ENCODE data around the gene GIGYF2. TPM values are rescaled to one million over a fixed set of nuclear protein-coding genes. Genes with fewer than 3 reads are reported as not detected.

Gene GIGYF2
- total RNA-seq, 1 donor from 2014 or later: 70.3 TPM

DNA sequence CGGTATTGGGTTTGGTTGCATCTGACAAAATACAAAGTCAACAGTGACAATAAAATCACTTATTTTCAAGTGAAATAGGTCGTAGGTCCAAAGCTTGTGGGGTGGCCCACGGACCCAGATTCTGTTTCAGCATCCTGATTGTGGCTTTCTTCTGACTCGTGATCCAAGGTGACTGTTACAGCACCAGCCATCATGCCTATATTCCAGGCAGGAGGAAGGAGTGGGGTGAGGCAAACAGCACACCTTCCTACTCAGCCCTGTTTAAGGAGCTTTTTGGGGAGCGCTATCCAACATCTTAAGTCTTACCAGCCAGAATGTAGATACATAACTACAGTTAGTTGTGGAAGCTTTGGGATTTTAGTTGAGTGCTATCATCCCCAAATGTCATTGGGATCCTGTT, 164.2 kb downstream of the GIGYF2 start:
- DNase-seq (ENCODE audit: low read depth): no peak

DNA sequence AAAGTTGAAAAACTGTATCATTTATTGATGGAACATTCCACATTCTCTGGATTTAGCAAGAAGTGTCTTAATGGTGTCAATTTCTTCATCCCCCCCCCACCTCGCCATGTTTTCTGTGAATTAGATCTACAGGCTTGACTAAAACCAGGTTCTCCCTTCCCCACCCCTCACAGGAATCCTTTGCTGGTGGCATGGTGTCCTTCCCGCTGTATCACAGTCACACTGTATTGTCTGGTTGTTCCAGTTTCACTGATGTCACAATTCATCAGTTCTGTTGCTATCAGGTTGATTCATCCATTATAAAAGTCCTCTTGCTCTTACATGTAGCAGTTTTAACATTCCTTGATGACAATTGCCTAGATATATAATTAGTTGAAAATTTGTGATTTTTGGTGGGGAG, 166.9 kb downstream of the GIGYF2 start:
- DNase-seq (ENCODE audit: low read depth): no peak

DNA sequence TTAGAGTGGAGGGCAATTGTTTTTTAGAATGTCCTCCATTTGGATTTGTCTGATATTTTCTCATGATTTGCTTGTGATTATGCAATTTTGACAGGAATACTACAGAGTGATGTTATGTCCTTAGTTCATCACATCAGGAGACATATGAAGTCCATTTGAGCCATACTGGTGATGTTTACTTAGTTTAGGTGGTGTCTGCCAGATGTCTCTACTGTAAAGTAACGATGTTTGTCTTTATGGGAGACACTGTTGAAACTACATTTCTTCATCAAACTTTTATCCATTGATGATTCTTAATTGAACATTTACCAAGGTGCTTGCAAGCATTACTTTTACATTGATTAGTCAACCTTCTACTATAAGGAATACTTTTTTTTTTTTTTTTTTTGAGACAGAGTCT, 168.0 kb downstream of the GIGYF2 start:
- DNase-seq (ENCODE audit: low read depth): no peak

DNA sequence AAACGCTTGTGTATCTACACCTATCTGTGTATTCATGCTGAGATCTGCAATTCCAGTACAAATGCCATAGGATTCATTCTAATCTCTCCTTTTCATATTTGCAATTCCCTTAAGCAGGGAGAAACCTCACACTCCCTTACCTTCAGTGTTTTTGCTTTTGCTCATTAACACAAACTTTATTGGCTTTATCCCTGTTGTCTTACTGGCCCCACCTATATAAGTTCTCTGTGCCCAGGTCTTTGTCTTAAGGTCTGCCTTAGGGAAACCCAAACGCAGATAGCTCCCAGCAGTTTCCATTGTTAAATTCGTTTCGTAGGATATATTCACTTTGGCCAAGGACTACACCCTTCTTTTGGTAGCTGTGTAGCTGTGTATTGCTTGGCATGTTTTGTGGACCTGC, 169.0 kb downstream of the GIGYF2 start:
- no peak for DNase-seq (ENCODE audit: low read depth)

DNA sequence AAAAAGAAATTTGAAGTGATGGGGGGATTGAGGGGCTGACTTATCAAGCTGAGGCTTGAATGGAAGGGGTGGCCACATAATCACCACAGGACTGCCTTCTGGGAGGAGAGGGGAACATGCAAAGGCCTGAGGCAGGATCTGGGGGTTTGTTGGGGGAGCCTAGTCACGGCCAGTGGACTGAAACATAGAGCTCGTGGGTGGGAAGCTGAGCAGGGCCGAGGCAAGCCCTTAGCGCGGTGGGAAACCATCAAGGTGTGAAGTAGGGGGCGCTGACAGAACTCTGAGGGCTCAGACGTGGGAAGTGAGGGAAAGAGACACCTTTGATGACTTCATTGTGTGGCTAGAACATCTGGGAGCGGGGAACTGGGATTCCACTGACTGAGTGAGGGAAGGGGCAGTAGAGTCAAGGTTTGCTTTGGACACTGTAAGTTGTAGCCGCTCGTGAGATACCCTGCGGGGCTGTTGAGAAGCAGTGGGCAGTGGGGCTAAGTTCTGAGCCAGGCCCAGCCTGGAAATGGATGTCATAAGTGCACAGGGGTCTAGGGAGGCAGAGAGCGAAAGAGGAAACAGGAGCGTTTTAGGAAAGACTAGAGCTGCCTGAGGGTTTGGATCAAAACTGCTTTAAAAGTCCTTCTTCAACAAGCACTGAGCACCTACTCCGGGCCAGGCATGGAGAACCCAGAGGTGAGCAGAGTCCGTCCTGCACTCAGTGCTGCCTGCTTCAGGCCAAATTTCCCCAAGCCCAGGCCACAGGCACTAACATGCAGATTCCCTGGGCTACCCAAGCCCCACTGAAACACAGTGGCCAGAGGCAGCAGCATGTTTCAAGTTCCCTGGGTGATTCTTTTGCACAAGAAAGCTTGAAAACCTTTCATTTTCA, 172.2 kb downstream of the GIGYF2 start:
- no peak for DNase-seq (ENCODE audit: low read depth)

DNA sequence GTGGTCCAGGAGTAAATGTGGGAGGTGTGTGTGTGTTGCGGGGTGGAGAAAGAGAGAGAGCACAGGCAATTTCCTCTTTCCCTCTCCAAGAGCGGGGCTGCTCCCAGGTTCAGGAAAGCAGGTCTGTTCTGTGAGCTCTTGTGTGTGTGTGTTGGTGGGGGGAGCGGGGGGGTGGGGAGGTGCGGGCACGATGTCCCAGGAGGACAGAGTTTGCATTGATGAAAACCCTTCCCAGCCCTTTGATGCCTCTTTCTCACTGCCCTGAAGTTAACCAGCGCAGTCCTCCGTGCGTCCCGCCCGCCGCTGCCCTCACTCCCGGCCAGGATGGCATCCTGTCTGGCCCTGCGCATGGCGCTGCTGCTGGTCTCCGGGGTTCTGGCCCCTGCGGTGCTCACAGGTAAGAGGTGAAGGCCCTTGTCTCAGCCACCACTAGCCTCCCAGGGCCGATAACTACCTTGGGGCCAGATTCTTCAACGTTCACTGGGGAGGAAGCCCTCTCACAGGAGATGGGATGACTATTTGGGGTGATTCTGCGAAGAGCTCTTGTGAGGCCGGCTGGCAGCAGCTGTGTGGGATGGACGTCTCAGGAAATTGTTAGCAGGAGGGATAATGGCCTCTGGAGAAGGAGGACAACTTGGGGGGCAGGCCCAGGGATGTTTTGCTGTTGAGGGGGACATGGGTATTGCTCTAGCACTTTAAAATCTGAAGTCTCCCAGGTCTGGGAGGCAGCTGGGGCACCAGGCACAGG, 173.1 kb downstream of the GIGYF2 start, which contains the start of gene SNORC:
SNORC (plus strand) TSS at position 247 of the 748 bp plus-strand sequence; CDS start at position 325, 78 bp downstream.
- DNase-seq (ENCODE audit: low read depth): no peak

DNA sequence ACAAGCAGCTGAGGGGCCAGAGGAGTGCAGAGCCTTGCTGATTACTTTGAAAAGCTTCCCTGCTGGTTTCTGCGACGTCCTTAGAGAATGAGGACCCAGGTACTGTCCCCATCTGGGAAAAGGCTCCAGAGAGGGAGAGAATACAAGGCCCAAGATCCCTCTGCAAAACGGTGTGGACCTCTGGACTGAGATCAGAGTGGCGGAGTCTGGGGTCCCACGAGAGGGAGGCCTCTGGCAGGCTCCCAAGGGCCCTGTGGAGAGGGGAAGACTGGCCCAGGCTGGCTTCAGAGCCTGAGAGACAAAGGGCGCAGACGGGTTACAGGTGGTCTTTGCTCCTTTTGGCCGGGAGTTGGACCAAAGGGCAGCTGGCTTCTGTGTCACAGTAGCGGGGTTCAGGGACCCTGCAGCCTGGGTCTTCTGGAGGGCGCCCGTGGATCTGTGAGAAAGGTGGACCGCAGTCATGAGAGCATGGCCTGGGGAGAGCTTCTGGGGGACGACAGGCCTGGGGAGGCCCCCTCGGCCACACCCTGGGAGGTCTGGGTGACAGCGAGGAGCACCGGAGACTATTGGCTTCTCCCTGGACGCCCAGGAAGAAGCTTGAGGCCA, 173.7 kb downstream of the GIGYF2 start:
- DNase-seq (ENCODE audit: low read depth): no peak

DNA sequence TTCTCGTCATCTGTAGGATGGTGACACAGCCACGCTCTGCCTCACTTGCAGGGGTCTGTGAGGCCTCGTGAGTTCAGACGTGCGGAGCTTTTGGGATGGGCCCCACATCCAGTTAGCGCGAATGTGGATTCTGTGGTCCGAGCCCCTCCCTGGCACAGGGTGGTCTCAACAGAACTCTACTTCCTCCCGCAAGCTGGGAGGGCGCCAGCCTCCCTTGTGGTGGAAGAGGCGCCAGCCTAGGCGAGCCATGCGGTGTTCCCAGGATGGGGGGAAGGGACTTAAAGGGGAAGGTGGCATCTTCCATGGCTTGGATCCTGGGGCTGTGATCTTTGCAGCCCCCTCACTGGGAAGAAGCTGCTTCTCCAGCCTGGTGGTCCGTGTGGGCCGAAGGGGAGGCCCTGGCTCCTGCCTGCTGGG, 174.3 kb downstream of the GIGYF2 start:
- DNase-seq (ENCODE audit: low read depth): no peak

DNA sequence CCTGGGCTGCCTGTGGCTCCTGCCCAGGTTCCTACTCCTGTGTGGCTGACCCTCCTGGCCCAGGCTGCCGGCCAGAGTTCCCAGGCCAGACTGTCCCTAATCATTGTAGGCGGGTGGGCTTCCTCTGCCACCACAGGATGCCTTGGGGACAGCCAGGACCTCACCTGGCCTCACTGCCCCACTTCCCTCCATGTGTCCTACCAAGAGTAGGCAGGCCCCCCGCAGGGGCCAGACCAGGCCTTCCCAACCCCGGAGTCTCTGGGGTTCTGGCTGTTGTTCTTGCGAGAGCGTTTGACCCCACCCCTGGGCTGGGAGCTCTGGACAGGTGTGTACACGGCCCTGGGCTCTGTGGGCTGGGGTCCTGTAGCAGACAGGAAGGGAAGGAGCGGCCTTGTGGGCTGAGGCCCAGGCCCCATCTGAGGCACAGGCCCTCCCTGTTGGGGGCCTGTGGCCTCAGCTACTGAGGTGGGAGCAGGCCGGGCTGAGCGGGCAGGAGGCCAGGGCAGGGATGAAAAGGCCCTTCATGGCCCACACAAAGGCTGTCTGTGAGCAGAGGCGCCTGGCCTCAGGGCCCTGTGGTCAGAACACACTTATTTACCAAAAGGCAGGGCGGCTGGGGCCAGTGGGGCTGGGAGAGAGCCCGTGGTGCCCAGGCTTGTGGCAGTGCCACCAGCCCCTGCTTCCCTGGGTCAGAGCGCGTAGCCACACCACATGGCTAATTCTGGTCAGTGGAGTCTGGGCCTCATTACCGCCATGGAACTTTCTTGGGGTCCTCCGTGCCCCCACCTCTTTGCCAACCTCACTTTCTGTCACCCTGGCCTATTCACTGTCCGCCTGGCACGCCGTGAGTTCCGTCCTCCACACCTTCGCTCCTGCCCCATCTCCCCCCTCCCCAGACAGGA, 175.0 kb downstream of the GIGYF2 start:
- DNase-seq (ENCODE audit: low read depth): no peak

DNA sequence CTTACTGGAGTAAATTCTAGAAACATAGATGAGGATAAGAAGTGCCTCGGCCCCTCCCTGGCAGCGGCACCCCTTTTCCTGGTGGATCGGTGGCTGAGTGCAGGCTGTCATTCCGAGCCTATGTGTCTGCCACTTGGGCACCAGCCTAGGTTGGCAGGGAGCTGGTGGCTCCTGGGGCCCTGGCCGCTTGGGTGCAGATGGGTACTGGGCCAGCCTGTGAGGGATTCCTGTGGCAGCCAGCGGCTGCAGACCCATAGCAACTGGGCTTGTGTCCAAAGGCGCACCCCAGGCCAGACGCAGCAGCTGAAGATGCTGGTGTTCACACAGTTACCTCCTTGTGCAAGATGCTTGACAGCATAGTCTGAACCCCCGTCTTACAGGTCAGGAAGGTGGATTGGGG, 175.7 kb downstream of the GIGYF2 start:
- no peak for DNase-seq (ENCODE audit: low read depth)

DNA sequence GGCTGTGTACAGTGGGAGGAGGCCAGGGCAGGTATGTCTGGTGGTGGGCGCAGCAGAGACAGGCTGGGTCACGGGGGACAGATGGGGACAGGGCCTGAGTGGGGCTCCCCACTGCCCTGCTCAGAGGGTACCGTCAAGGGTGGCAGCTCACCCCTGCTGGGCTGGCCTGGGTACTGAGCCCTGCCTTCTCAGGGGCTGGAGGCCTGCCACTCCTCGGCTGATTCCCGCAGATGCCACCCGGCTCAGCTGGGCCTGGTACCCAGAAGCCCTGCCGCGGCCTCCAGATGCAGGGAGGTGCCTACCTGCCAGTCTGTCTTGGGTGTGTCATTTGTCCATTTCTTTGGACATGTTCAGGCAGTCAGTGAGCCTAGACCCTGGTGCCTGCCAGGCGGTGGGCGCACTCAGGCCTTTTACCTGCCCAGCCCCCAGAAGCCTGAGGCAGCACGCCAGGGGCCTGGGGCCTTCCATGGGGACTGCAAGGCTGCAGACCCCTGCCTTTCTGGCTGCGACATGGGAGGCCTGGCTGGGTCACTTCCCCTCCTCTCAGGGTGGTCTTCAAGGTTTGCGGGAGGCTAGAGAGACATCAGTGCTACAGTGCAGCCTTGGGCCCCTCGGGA, 176.3 kb downstream of the GIGYF2 start:
- no peak for DNase-seq (ENCODE audit: low read depth)

DNA sequence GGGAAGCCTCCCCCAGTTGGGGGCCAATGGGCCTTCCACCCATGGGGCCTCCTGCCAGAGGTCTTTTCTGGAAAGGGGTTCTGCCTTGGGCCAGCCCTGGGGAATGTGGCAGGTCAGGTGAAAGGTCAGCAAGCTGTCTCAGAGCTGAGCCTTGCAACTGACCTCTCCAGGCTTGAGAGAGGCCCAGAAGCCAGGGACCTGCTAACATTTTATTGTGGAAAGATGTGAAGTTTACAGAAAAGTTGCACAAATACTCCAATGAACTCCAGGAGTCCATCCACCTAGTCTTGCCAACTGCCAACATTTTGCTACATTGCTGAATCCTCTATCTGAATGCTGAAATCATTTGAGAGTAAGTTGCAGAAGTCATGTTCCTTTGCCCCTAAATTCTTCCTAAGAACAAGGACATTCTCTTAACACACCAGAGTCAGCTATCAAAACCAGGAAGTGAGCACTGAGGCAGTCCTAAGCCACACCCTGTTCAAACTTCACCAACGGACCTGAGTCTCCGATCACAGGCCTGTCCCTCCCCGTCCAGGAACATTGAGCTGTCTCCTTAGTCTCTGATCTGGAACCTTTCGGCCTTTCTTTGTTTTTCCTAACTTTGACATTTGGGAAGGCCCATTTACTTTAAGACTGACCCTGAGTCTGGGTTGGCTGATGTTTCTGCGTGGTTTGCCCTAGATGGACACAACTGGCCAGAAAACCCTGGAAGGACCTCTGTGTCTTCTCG, 176.9 kb downstream of the GIGYF2 start:
- DNase-seq (ENCODE audit: low read depth): no peak

DNA sequence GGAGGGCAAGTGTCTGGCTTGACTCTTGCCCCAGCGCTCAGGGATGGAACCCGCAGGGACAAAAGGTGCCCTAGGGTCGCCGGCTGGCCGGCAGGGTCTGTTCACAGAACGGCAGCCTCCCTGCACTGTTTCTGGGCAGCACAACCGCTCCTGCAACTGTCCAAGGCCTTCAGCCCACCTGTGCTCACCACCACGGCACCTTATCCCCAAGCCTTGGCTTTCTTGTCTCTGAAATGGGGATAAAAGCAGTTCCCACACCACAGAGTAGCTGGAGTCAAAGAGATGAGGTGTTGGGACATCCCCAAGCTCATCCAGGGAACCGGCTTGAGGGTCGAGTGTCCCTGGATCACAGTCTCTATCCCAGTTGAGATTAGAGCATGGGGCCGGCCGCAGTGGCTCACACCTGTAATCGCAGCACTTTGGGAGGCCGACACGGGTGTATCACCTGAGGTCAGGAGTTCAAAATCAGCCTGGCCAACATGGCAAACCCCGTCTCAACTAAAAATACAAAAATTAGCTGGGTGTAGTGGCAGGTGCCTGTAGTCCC, 177.6 kb downstream of the GIGYF2 start:
- no peak for DNase-seq (ENCODE audit: low read depth)

DNA sequence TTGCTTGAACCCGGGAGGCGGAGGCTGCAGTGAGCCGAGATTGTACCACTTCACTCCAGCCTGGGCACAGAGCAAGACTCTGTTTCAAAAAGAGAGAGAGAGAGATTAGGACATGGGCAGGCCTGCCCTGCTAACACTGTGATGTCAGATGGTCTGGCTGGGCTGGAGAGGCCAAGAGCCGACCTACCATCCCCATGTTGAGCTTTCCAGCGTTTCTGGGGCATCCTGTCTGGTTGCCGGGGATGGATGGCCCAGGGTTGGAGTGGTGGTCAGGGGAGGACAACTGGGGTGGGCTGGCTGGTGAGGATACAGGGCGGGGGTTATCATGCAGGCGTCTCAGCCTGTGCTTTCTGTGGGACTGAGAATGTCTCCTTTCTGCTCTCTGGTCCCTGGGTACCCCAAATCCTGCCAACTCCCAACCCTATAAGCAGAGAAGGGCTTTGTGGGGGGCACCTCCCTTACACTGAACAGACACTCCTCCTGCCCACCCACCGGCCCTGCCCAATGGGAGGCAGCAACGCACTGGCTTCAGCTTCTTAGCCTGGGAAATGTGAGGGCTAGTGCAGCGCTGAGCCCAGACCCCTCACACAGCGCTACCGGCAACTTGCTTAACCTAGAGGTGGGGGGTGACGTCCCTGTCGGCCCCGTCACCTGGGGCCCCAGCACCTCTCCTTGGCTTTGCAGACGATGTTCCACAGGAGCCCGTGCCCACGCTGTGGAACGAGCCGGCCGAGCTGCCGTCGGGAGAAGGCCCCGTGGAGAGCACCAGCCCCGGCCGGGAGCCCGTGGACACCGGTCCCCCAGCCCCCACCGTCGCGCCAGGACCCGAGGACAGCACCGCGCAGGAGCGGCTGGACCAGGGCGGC, 178.4 kb downstream of the GIGYF2 start:
- no peak for DNase-seq (ENCODE audit: low read depth)

DNA sequence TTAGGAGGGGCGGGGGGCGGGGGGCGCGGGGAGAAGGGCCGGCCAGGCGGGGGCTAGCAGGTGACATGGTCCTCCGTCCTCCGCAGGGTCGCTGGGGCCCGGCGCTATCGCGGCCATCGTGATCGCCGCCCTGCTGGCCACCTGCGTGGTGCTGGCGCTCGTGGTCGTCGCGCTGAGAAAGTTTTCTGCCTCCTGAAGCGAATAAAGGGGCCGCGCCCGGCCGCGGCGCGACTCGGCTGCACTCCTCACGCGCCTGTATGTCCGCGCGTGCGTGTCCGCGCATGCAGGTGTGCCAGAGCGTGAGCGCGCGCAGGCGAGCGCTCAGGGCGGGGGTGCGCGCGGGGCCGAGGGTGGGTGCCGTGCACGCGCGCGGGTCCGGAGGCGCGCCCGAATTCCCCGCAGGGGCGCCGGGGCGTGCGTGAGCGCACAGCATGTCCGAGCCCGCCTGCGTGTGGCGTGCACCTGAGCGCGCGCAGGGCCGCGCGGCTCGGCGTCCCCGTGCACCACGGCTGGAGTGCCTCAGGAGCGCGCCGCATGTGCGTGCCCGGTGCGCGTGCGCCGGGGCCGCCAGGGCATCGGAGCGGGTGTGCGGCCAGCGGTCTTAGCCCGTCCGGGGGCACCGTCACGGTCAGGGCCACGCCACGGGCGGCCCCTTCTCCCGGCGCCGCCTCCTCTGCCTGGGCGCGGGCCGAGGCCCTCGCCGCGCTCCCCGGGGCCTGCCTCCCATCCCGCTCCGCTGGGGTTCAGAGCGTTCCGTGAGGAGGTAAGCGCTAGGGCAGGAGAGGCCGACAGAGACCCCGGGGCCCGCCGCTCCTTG, 179.2 kb downstream of the GIGYF2 start:
- no peak for DNase-seq (ENCODE audit: low read depth)

DNA sequence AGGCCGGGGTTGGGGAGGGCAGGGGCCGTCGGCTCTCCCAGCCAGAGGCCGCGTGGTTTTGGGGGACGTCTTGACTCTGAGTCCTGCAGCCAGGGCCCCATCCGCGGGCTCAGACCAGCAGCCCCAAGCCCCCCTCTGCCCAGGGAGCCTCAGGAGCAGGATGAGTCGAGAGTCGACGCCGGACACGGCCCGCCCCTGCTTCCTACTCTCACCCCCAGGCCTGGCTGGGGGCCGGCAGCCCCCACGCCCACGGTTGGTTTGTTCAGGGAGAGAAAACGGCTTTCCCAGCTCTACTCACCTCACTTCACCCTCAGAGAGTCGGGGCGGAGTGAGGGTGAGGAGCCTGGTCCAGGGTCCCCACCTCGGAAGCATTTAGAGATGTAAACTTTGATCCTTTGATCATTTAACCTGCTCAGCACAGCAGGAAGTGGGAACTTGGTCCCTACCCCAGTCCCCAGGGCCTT, 179.9 kb downstream of the GIGYF2 start:
- DNase-seq (ENCODE audit: low read depth): no peak

DNA sequence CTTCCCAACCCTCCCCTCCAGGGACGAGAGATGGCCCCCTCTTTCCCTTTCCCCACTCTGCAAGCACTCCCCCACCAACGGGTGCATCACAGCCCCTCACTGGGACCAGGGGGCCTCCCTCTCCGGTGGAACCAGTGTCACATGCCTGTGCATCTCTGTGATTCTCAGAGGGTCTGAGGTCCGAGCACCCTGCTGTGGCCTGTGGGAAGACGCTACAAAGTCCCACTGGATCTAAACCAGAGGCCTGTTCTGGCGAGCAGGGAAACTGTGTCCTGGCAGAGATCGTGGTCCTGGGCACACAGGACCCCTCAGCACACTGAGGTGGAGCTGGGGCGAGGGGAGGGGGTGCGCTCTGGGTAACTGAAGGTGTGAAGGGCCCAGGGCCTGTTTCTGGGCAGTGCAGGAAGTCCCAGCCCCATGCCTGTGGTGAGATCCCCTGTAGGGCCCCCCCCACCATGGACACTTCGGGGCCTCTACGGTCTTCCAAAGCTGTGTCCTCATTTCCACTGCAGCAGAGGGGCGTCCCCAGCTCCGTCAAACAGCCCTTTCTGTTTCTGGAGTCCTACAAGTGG, 180.9 kb downstream of the GIGYF2 start:
- DNase-seq (ENCODE audit: low read depth): no peak

Measured in renal cortical epithelial cell (primary cell).